H9 (cell line): ENCODE measurements around the gene FCGR3A. TPM values are rescaled to one million over a fixed set of nuclear protein-coding genes. Genes with fewer than 3 reads are reported as not detected.
"Not testable (repeated sequence)": the region's sequence is repeated elsewhere in the genome, so short reads cannot be mapped to it uniquely, and the experiment has no call there.

ENCODE experiments used
- DNase-seq: peaks from one replicate; pipeline ENCODE4 v3.0.0-alpha.2; 2017
- H2AFZ ChIP-seq: one replicate; pipeline ENCODE4 v1.6.1; 2013; ENCODE audit warnings: mild to moderate bottlenecking, low read length, control low read depth, moderate library complexity
- H2AK5ac ChIP-seq: 2 replicates; pipeline ENCODE4 v1.6.1; 2013; ENCODE audit warnings: low read length, control low read depth, mixed read lengths; ENCODE audit not compliant: insufficient read length
- H2BK120ac ChIP-seq: one replicate; pipeline ENCODE4 v1.6.1; 2013; ENCODE audit warnings: low read depth, mild to moderate bottlenecking, low read length, control low read depth, inconsistent platforms; ENCODE audit not compliant: poor library complexity, severe bottlenecking
- H2BK12ac ChIP-seq: 2 replicates; pipeline ENCODE4 v1.6.1; 2013; ENCODE audit warnings: low read length, control low read depth, mixed read lengths, low read depth; ENCODE audit not compliant: insufficient read length
- H2BK15ac ChIP-seq: 2 replicates; pipeline ENCODE4 v1.6.1; 2013; ENCODE audit warnings: low read depth, low read length, control low read depth
- H2BK20ac ChIP-seq: one replicate; pipeline ENCODE4 v1.6.1; 2013; ENCODE audit warnings: low read depth, mild to moderate bottlenecking, low read length, control low read depth, inconsistent platforms; ENCODE audit not compliant: poor library complexity, severe bottlenecking
- H2BK5ac ChIP-seq: 2 replicates; pipeline ENCODE4 v1.6.1; 2013; ENCODE audit warnings: low read length, control low read depth, mixed read lengths; ENCODE audit not compliant: insufficient read length
- H3K14ac ChIP-seq: 2 replicates; pipeline ENCODE4 v1.6.1; 2013; ENCODE audit warnings: low read length, control low read depth; ENCODE audit not compliant: insufficient read depth
- H3K18ac ChIP-seq: 2 replicates; pipeline ENCODE4 v1.6.1; 2013; ENCODE audit warnings: low read depth, mild to moderate bottlenecking, mixed read lengths, low read length, control low read depth; ENCODE audit not compliant: insufficient read length
- H3K23ac ChIP-seq: 2 replicates; pipeline ENCODE4 v1.6.1; 2013; ENCODE audit warnings: low read length, control low read depth, mixed read lengths, low read depth; ENCODE audit not compliant: insufficient read length
- H3K23me2 ChIP-seq: 2 replicates; pipeline ENCODE4 v1.6.1; 2013; ENCODE audit warnings: low read depth, mild to moderate bottlenecking, mixed read lengths, low read length, control low read depth; ENCODE audit not compliant: insufficient read length, poor library complexity, severe bottlenecking
- H3K27ac ChIP-seq: 2 replicates; pipeline ENCODE4 v1.5.1; 2013; ENCODE audit warnings: low read length, control low read depth, mixed read lengths, low read depth; ENCODE audit not compliant: insufficient read length
- H3K27me3 ChIP-seq: 2 replicates; pipeline ENCODE4 v1.6.1; 2013; ENCODE audit warnings: low read length, control low read depth, inconsistent platforms; ENCODE audit not compliant: insufficient read depth
- H3K4ac ChIP-seq: 2 replicates; pipeline ENCODE4 v1.6.1; 2013; ENCODE audit warnings: low read depth, mild to moderate bottlenecking, control low read depth, inconsistent platforms, low read length, moderate library complexity
- H3K4me1 ChIP-seq: 2 replicates; pipeline ENCODE4 v1.6.1; 2013; ENCODE audit warnings: low read length, control low read depth, inconsistent platforms; ENCODE audit not compliant: insufficient read depth
- H3K4me2 ChIP-seq: 2 replicates; pipeline ENCODE4 v1.6.1; 2013; ENCODE audit warnings: low read length, control low read depth, mixed read lengths; ENCODE audit not compliant: insufficient read length, insufficient read depth
- H3K56ac ChIP-seq: 2 replicates; pipeline ENCODE4 v1.6.1; 2013; ENCODE audit warnings: low read depth, mild to moderate bottlenecking, mixed read lengths, low read length, control low read depth; ENCODE audit not compliant: insufficient read length
- H3K79me1 ChIP-seq: 2 replicates; pipeline ENCODE4 v1.6.1; 2013; ENCODE audit warnings: low read depth, mild to moderate bottlenecking, moderate library complexity, low read length, control low read depth, inconsistent platforms; ENCODE audit not compliant: insufficient read depth, poor library complexity, severe bottlenecking
- H3K79me2 ChIP-seq: 2 replicates; pipeline ENCODE4 v1.6.1; 2013; ENCODE audit warnings: low read length, control low read depth, inconsistent platforms; ENCODE audit not compliant: insufficient read depth
- H3K9ac ChIP-seq: 2 replicates; pipeline ENCODE4 v1.6.1; 2013; ENCODE audit warnings: low read length, control low read depth, mixed read lengths; ENCODE audit not compliant: insufficient read length; ENCODE audit errors: extremely low read depth
- H3K9me3 ChIP-seq: one replicate; pipeline ENCODE4 v1.6.1; 2013; ENCODE audit warnings: low read depth, low read length, inconsistent platforms; ENCODE audit not compliant: control insufficient read depth
- H3T11ph ChIP-seq: one replicate; pipeline ENCODE4 v1.6.1; 2013; ENCODE audit warnings: mild to moderate bottlenecking, low read length, control low read depth, inconsistent platforms
- H4K20me1 ChIP-seq: one replicate; pipeline ENCODE4 v1.6.1; 2013; ENCODE audit not compliant: control insufficient read depth, insufficient read length, insufficient read depth
- H4K5ac ChIP-seq: 2 replicates; pipeline ENCODE4 v1.6.1; 2013; ENCODE audit warnings: low read depth, mild to moderate bottlenecking, mixed read lengths, low read length, control low read depth; ENCODE audit not compliant: insufficient read length
- H4K8ac ChIP-seq: replicated peaks from 2 replicates; pipeline ENCODE4 v1.6.1; 2013; ENCODE audit warnings: low read length, control low read depth, mixed read lengths, low read depth; ENCODE audit not compliant: insufficient read length
- H4K91ac ChIP-seq: 2 replicates; pipeline ENCODE4 v1.6.1; 2013; ENCODE audit warnings: low read depth, mild to moderate bottlenecking, moderate library complexity, mixed read lengths, low read length, control low read depth; ENCODE audit not compliant: insufficient read length
- H3K27ac Mint-ChIP-seq, 3 experiments: 2 replicates in 2 of 3; 3 replicates in 1 of 3; pipeline ENCODE4 v1.8.0; 2020 to 2021; ENCODE audit warnings: mixed read lengths in 3 of 3, mild to moderate bottlenecking in 1 of 3, moderate library complexity in 1 of 3
- H3K27me3 Mint-ChIP-seq: 2 replicates; pipeline ENCODE4 v1.8.0; 2021; ENCODE audit warnings: low read depth, mild to moderate bottlenecking, moderate library complexity, mixed read lengths
- H3K36me3 Mint-ChIP-seq, 3 experiments: 2 replicates in 2 of 3; 3 replicates in 1 of 3; pipeline ENCODE4 v1.8.0; 2020 to 2021; ENCODE audit warnings: low read depth in 3 of 3, mixed read lengths in 3 of 3; ENCODE audit not compliant: insufficient read depth in 1 of 3
- H3K4me1 Mint-ChIP-seq, 2 experiments: 2 replicates each; pipeline ENCODE4 v1.8.0; 2020; ENCODE audit warnings: mixed read lengths in 2 of 2
- H3K4me3 Mint-ChIP-seq, 2 experiments: 2 replicates in 1 of 2; 3 replicates in 1 of 2; pipeline ENCODE4 v1.8.0; 2020 to 2021; ENCODE audit warnings: mild to moderate bottlenecking in 2 of 2, mixed read lengths in 2 of 2, moderate library complexity in 1 of 2
- H3K9me3 Mint-ChIP-seq, 2 experiments: 2 replicates in 1 of 2; 3 replicates in 1 of 2; pipeline ENCODE4 v1.8.0; 2020; ENCODE audit warnings: mild to moderate bottlenecking in 2 of 2, mixed read lengths in 2 of 2, moderate library complexity in 1 of 2
- WGBS: extraction: QIAGEN DNeasy Blood & Tissue Kit; methylation state at CpG from one replicate; pipeline ENCODE4 v1.1.7; 2013; ENCODE audit warnings: missing lambda C conversion rate, low lambda C conversion rate, mixed read lengths; ENCODE audit not compliant: insufficient read length; ENCODE audit errors: extremely low coverage; 5-methylcytosine and 5-hydroxymethylcytosine counted together
- total RNA-seq: library from RNA; stranded (reverse); gene quantifications from 2 replicates; pipeline ENCODE4 v1.2.1, GENCODE V29; 2021

Gene FCGR3A
- total RNA-seq, 1 experiment from 2014 or later, result not detected

GRCh38 chr1:161562441-161562840 lies 12.8 kb upstream of the FCGR3A start:
- not testable (repeated sequence) for H3K9me3 ChIP-seq, H2AFZ ChIP-seq, H3T11ph ChIP-seq, H3K23me2 ChIP-seq, H2AK5ac ChIP-seq, DNase-seq, H3K56ac ChIP-seq, H4K91ac ChIP-seq, H3K14ac ChIP-seq, H3K18ac ChIP-seq, H3K79me1 ChIP-seq, H3K27me3 ChIP-seq, H2BK12ac ChIP-seq, H3K36me3 Mint-ChIP-seq, H3K27ac ChIP-seq, H3K4me1 Mint-ChIP-seq, H3K27me3 Mint-ChIP-seq, H3K4me3 Mint-ChIP-seq, H3K4ac ChIP-seq, H3K79me2 ChIP-seq, H2BK5ac ChIP-seq, H3K27ac Mint-ChIP-seq, H4K8ac ChIP-seq, H3K4me1 ChIP-seq, H3K9ac ChIP-seq, H2BK120ac ChIP-seq, H2BK15ac ChIP-seq, H4K5ac ChIP-seq, H2BK20ac ChIP-seq, H3K23ac ChIP-seq, H3K4me2 ChIP-seq, H4K20me1 ChIP-seq, H3K9me3 Mint-ChIP-seq
- no CpG with 5 or more reads among the region's 3 CpGs for whole genome bisulfite sequencing

- not testable (repeated sequence) for H3K36me3 Mint-ChIP-seq, H3K18ac ChIP-seq, H3K56ac ChIP-seq, H2BK5ac ChIP-seq, H3K4ac ChIP-seq, H3K27ac Mint-ChIP-seq, H3K9me3 ChIP-seq, H3K27ac ChIP-seq, H3T11ph ChIP-seq, H3K23me2 ChIP-seq, H2BK20ac ChIP-seq, H3K27me3 Mint-ChIP-seq, H3K14ac ChIP-seq, H3K4me2 ChIP-seq, H3K79me1 ChIP-seq, DNase-seq, H3K23ac ChIP-seq, H3K79me2 ChIP-seq, H4K91ac ChIP-seq, H3K27me3 ChIP-seq, H4K5ac ChIP-seq, H3K9ac ChIP-seq, H4K8ac ChIP-seq, H2AFZ ChIP-seq, H3K4me1 ChIP-seq, H2BK120ac ChIP-seq, H3K4me1 Mint-ChIP-seq, H3K4me3 Mint-ChIP-seq, H3K9me3 Mint-ChIP-seq, H2BK15ac ChIP-seq, H2BK12ac ChIP-seq, H4K20me1 ChIP-seq, H2AK5ac ChIP-seq
- no CpG with 5 or more reads among the region's 4 CpGs for WGBS
Measured at GRCh38 chr1:161560960-161561715, 11.5 kb upstream of the FCGR3A start.
